Left lung (tissue), 10 donors: ENCODE results near the gene EPHA4. TPM values are rescaled to one million over a fixed set of nuclear protein-coding genes. Genes with fewer than 3 reads are reported as not detected.

Source experiments
- ATAC-seq: fragments of 200-7000 bp; cut with Tn5 transposase; one replicate; pipeline ENCODE4 v1.9.1; 2020; ENCODE audit warnings: moderate library complexity
- DNase-seq, 4 donors: peaks; one replicate each; pipeline ENCODE4 v3.0.0-alpha.2; 2013 to 2020
- H3K27ac ChIP-seq, 2 donors: fragments of 200-600 bp; sonication (generic) in 1 of 2; one replicate each; pipeline versions ENCODE4 v1.5.0 to v1.8.0; 2020 to 2021
- H3K27me3 ChIP-seq, 2 donors: fragments of 200-600 bp; sonication (generic) in 1 of 2; one replicate each; pipeline versions ENCODE4 v1.5.0 to v1.8.0; 2020 to 2021
- H3K36me3 ChIP-seq, 2 donors: fragments of 200-600 bp; sonication (generic) in 1 of 2; one replicate each; pipeline versions ENCODE4 v1.5.0 to v1.8.0; 2020 to 2021
- H3K4me1 ChIP-seq, 2 donors: fragments of 200-600 bp; one replicate each; pipeline ENCODE4 v1.8.0; 2021
- H3K4me3 ChIP-seq, 2 donors: fragments of 200-600 bp; sonication (generic) in 1 of 2; one replicate each; pipeline versions ENCODE4 v1.5.0 to v1.8.0; 2020 to 2021; ENCODE audit warnings: mild to moderate bottlenecking in 1 of 2
- H3K9me3 ChIP-seq, 2 donors: fragments of 200-600 bp; sonication (generic) in 1 of 2; one replicate each; pipeline versions ENCODE4 v1.5.0 to v1.8.0; 2020 to 2021
- intact Hi-C, 2 donors: fragments of 100-400 bp; cut with DNase I; formaldehyde crosslinking; loops; one replicate each; pipeline versions ENCODE4 v1.11.2 to v1.14.2; 2022
- polyA plus RNA-seq, 6 donors: library from polyadenylated mRNA; unstranded; fragments of 120-200 nt; gene quantifications; one replicate each; pipeline ENCODE4 v1.2.1, GENCODE V29; 2013; ENCODE audit not compliant: insufficient read length in 6 of 6
- total RNA-seq, 2 donors: library from RNA; stranded (reverse); fragmentation: NEBNext Ultra II Directional; extraction: Animal tissue kit (Norgen Biotek cat#: 25700); gene quantifications; one replicate each; pipeline ENCODE4 v1.2.1, GENCODE V29; 2021
- TF ChIP-seq, protein P1 (sequence below), 2 donors: fragments of 200-600 bp; sonication (generic) in 1 of 2; IDR thresholded peaks; one replicate each; pipeline versions ENCODE4 v1.5.0 to v1.8.0; 2021; ENCODE audit warnings: antibody characterized with exemption in 2 of 2
- donor health status: DM: no; HTN: yes; CAD: no.
- donor health status: DM: no; HTN: no; CAD: no.

Gene EPHA4
- total and polyA plus RNA-seq, 8 donors, result 17.7 to 41.0 (median 24.8) TPM

DNA sequence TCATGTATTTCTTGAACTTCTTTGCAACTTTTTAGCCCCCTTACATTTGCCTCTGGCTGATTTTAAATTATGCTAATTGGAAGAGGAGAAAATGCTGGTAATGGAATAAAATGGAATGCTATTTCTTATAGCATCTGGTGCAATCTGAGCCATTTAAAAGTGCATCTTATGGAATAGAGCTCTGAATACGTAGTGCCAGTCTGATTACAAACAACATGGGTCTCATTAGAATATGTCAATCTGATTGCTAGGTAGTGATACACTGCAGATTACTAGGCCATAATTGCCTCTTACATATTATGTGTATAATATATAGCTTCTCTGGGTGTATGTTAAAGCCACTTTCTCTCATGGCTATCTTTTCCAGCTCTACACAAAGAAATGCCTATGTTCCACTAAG, 159.1 kb downstream of the EPHA4 start:
- intact Hi-C loops, result no loop called here
- no peaks in the 10 kb centered on the region for H3K36me3 ChIP-seq

DNA sequence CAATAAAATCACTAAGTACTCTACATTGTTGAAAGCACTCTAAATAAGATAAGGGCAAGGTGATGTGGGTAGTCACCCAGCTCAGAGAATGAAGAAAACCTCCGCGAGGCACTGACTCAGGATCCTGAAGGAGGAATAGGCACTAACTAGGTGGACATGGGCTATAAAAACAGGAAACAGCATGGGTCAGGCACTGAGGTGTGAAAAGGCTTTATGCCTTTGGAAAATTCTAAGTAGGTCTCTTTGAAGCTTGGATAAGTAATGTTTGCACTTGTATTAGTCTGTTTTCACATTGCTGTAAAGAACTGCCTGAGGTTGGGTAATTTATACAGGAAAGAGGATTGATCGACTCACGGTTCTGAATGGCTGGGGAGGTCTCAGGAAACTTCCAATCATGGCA, 161.6 kb downstream of the EPHA4 start:
- Histone ChIP-seq H3K9me3 (peaks cover 0 to 9% of the 10 kb centered on the region in 2 donors), H3K36me3 (no peaks in the 10 kb centered on the region), H3K27me3 (no peaks in the 10 kb centered on the region), H3K27ac (no peak overlapping the region), H3K4me1 (no peaks in the 10 kb centered on the region), H3K4me3 (no peak overlapping the region)
- DNase-seq (no peak), ATAC-seq (no peak)
- TF ChIP-seq, protein P1, sequence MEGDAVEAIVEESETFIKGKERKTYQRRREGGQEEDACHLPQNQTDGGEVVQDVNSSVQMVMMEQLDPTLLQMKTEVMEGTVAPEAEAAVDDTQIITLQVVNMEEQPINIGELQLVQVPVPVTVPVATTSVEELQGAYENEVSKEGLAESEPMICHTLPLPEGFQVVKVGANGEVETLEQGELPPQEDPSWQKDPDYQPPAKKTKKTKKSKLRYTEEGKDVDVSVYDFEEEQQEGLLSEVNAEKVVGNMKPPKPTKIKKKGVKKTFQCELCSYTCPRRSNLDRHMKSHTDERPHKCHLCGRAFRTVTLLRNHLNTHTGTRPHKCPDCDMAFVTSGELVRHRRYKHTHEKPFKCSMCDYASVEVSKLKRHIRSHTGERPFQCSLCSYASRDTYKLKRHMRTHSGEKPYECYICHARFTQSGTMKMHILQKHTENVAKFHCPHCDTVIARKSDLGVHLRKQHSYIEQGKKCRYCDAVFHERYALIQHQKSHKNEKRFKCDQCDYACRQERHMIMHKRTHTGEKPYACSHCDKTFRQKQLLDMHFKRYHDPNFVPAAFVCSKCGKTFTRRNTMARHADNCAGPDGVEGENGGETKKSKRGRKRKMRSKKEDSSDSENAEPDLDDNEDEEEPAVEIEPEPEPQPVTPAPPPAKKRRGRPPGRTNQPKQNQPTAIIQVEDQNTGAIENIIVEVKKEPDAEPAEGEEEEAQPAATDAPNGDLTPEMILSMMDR (IDR thresholded peaks at IDR 0.05), result no peak
- intact Hi-C loops, result no loop called here

More for the DNA sequence above, 159.1 kb downstream of the EPHA4 start:
- H3K9me3 ChIP-seq, result no peaks in the 10 kb centered on the region
- no peak overlapping the region for H3K27ac ChIP-seq
- no peak for ATAC-seq
- no peak overlapping the region for H3K4me3 ChIP-seq
- H3K4me1 ChIP-seq, result no peaks in the 10 kb centered on the region
- TF ChIP-seq, protein P1 (IDR thresholded peaks at IDR 0.05), result no peak
- no peak for DNase-seq
- no peaks in the 10 kb centered on the region for H3K27me3 ChIP-seq

DNA sequence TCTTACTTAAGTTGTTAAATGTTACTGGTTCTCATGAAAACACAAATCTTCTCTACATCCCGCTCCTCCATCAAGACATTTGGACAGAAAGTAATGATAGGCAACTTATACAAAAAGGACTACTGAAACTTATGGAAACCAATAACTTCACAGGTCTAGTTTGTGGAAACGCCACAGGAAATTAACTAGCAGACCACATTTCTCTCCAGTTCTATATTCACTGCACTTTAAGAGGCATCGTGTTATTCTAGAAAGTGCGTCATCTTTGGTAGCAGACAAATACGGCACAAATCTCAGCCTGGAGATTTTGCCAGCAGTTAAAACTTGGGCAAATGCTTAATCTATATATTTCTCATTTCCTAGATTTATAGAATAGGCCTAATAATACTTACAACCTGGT, 164.3 kb downstream of the EPHA4 start:
- TF ChIP-seq, protein P1 (IDR thresholded peaks at IDR 0.05), result no peak
- H3K4me1 ChIP-seq, result no peaks in the 10 kb centered on the region
- DNase-seq (no peak), ATAC-seq (no peak)
- H3K9me3 ChIP-seq, result peaks cover 0 to 9% of the 10 kb centered on the region in 2 donors
- H3K27ac ChIP-seq, result no peak overlapping the region
- no peaks in the 10 kb centered on the region for H3K27me3 ChIP-seq
- intact Hi-C loops, result no loop called here
- no peaks in the 10 kb centered on the region for H3K36me3 ChIP-seq
- H3K4me3 ChIP-seq, result no peak overlapping the region

DNA sequence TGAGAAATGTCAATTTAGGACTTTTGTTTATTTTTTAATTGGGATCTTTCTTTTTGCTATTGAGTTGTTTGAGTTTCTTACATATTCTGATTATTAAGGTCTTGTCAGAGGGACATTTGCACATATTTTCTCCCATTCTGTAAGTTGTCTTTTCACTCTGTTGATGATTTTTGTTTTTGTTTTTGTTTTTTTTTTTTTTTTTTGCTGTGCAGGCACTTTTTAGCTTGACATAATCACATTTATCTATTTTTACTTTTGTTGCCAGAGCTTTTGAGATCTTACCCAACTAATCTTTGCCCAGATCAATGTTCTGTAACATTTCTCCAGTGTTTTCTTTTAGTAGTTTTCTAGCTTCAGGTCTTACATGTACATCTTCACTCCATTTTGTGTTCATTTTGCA, 166.6 kb downstream of the EPHA4 start:
- no peaks in the 10 kb centered on the region for H3K4me1 ChIP-seq
- no peak for ATAC-seq
- peaks cover 0 to 9% of the 10 kb centered on the region in 2 donors for H3K9me3 ChIP-seq
- TF ChIP-seq, protein P1 (IDR thresholded peaks at IDR 0.05), result no peak
- no peak for DNase-seq
- H3K4me3 ChIP-seq, result no peak overlapping the region
- intact Hi-C loops, result no loop called here
- no peaks in the 10 kb centered on the region for H3K27me3 ChIP-seq
- no peaks in the 10 kb centered on the region for H3K36me3 ChIP-seq
- no peak overlapping the region for H3K27ac ChIP-seq

DNA sequence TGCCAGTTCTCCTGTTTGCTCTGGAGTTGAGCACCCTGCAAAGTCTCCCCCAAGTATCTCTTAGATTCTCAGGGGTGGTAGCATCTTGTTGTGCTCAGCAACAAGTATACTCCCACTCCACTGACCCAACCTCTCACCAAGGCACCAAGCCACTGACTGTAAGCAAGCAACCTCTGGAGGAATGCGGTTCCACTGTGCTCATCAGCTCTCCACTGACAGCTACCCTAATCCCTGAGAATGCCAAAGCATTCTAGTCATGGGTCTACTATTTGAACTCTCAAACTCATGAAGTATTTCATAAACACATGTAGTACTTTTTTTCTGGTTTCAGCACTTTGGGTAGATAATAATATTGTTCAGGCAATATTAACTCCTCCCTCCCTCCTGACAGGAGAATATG, 170.0 kb downstream of the EPHA4 start:
- Histone ChIP-seq H3K27me3 (no peaks in the 10 kb centered on the region), H3K9me3 (peaks cover 0 to 9% of the 10 kb centered on the region in 2 donors), H3K4me3 (no peak overlapping the region), H3K36me3 (no peaks in the 10 kb centered on the region), H3K27ac (no peak overlapping the region), H3K4me1 (no peaks in the 10 kb centered on the region)
- no peak for ATAC-seq
- intact Hi-C loops, result no loop called here
- no peak for DNase-seq
- TF ChIP-seq, protein P1 (IDR thresholded peaks at IDR 0.05), result no peak
